WTC11 (cell line): ENCODE data around the gene MFSD11.

Source experiments
- ATF1 ChIP-seq: sonication (generic); formaldehyde crosslinking; IDR thresholded peaks from 2 replicates; pipeline ENCODE4 v1.8.1; 2023; ENCODE audit warnings: mild to moderate bottlenecking, moderate library complexity, missing genetic modification reagents
- CTCF ChIP-seq: fragments of 200-600 bp; IDR thresholded peaks from 2 replicates; pipeline ENCODE4 v1.8.0; 2022; ENCODE audit warnings: antibody characterized with exemption
- FOXJ3 ChIP-seq: sonication (generic); formaldehyde crosslinking; IDR thresholded peaks from 2 replicates; pipeline ENCODE4 v1.9.0; 2021; ENCODE audit warnings: missing genetic modification reagents, mild to moderate bottlenecking, borderline replicate concordance
- GABPB1 ChIP-seq: sonication (generic); formaldehyde crosslinking; IDR thresholded peaks from 2 replicates; pipeline ENCODE4 v1.8.1; 2023; ENCODE audit warnings: mild to moderate bottlenecking, missing genetic modification reagents
- PREB ChIP-seq: sonication (generic); formaldehyde crosslinking; IDR thresholded peaks from 2 replicates; pipeline ENCODE4 v1.8.1; 2022; ENCODE audit warnings: mild to moderate bottlenecking, missing genetic modification reagents, moderate library complexity, borderline replicate concordance
- TP53 ChIP-seq: sonication (generic); formaldehyde crosslinking; IDR thresholded peaks from 2 replicates; pipeline ENCODE4 v1.8.1; 2023; ENCODE audit warnings: mild to moderate bottlenecking, missing genetic modification reagents
- ZNF232 ChIP-seq: sonication (generic); formaldehyde crosslinking; IDR thresholded peaks from 2 replicates; pipeline ENCODE4 v1.8.0; 2022; ENCODE audit warnings: mild to moderate bottlenecking, missing genetic modification reagents
- ZNF263 ChIP-seq: sonication (generic); formaldehyde crosslinking; IDR thresholded peaks from 2 replicates; pipeline ENCODE4 v1.8.1; 2022; ENCODE audit warnings: low read depth, mild to moderate bottlenecking, moderate library complexity, missing genetic modification reagents
- ZSCAN18 ChIP-seq: fragments of 250-450 bp; sonication (Bioruptor Pico); IDR thresholded peaks from 2 replicates; pipeline ENCODE4 v2.1.2; 2022; ENCODE audit warnings: mild to moderate bottlenecking, moderate library complexity
- TF ChIP-seq, protein P1 (sequence below): sonication (generic); formaldehyde crosslinking; conservative IDR thresholded peaks from 2 replicates; pipeline ENCODE4 v1.8.1; 2022; ENCODE audit warnings: mild to moderate bottlenecking, missing genetic modification reagents
- TF ChIP-seq, protein P2 (sequence below): sonication (generic); formaldehyde crosslinking; IDR thresholded peaks from 2 replicates; pipeline ENCODE4 v1.8.0; 2022; ENCODE audit warnings: missing genetic modification reagents

GRCh38 chr17:76688165-76688622, 49.7 kb upstream of the MFSD11 start:
- TF ChIP-seq, protein P1, sequence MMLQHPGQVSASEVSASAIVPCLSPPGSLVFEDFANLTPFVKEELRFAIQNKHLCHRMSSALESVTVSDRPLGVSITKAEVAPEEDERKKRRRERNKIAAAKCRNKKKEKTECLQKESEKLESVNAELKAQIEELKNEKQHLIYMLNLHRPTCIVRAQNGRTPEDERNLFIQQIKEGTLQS (CRISPR knock-in tag), result no peak
- TF ChIP-seq CTCF, result no peak
- TF ChIP-seq ZSCAN18 (CRISPR knock-in tag), result no peak
- TF ChIP-seq, protein P2, sequence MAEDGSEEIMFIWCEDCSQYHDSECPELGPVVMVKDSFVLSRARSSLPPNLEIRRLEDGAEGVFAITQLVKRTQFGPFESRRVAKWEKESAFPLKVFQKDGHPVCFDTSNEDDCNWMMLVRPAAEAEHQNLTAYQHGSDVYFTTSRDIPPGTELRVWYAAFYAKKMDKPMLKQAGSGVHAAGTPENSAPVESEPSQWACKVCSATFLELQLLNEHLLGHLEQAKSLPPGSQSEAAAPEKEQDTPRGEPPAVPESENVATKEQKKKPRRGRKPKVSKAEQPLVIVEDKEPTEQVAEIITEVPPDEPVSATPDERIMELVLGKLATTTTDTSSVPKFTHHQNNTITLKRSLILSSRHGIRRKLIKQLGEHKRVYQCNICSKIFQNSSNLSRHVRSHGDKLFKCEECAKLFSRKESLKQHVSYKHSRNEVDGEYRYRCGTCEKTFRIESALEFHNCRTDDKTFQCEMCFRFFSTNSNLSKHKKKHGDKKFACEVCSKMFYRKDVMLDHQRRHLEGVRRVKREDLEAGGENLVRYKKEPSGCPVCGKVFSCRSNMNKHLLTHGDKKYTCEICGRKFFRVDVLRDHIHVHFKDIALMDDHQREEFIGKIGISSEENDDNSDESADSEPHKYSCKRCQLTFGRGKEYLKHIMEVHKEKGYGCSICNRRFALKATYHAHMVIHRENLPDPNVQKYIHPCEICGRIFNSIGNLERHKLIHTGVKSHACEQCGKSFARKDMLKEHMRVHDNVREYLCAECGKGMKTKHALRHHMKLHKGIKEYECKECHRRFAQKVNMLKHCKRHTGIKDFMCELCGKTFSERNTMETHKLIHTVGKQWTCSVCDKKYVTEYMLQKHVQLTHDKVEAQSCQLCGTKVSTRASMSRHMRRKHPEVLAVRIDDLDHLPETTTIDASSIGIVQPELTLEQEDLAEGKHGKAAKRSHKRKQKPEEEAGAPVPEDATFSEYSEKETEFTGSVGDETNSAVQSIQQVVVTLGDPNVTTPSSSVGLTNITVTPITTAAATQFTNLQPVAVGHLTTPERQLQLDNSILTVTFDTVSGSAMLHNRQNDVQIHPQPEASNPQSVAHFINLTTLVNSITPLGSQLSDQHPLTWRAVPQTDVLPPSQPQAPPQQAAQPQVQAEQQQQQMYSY, result no peak
- TF ChIP-seq FOXJ3, result no peak
- TF ChIP-seq ATF1, result no peak
- no peak for TF ChIP-seq ZNF232 (CRISPR knock-in tag)
- no peak for TF ChIP-seq TP53 (CRISPR knock-in tag)
- TF ChIP-seq PREB (CRISPR knock-in tag), result no peak
- TF ChIP-seq GABPB1 (CRISPR knock-in tag), result no peak
- no peak for TF ChIP-seq ZNF263 (CRISPR knock-in tag)
